Prostate gland (tissue), 2 donors: ENCODE results near the gene PGBD5. TPM values are rescaled to one million over a fixed set of nuclear protein-coding genes. Genes with fewer than 3 reads are reported as not detected.

Experiments used
- DNase-seq: peaks from one replicate; pipeline ENCODE4 v3.0.0-alpha.2; 2019; ENCODE audit warnings: low spot score
- H3K27ac ChIP-seq, 2 donors: fragments of 200-600 bp; sonication (generic); 2 replicates each; pipeline ENCODE4 v1.5.1; 2017 to 2019
- H3K27me3 ChIP-seq: fragments of 200-600 bp; sonication (generic); replicated peaks from 2 replicates; pipeline ENCODE4 v1.5.1; 2019; ENCODE audit not compliant: insufficient read depth
- H3K36me3 ChIP-seq, 2 donors: fragments of 200-600 bp; sonication (generic); 1 replicate in 1 of 2; 2 replicates in 1 of 2; pipeline versions ENCODE4 v1.5.1 to v1.8.1; 2017 to 2019
- H3K4me1 ChIP-seq: fragments of 200-600 bp; sonication (generic); replicated peaks from 2 replicates; pipeline ENCODE4 v1.5.1; 2019
- H3K4me3 ChIP-seq, 2 donors: fragments of 200-600 bp; sonication (generic); 2 replicates each; pipeline ENCODE4 v1.5.1; 2017 to 2019
- H3K9me3 ChIP-seq: fragments of 200-600 bp; sonication (generic); 2 replicates; pipeline ENCODE4 v1.5.1; 2017
- POLR2A ChIP-seq: fragments of 450-650 bp; IDR thresholded peaks from one replicate; pipeline ENCODE4 v1.6.1; 2016; ENCODE audit warnings: antibody characterized with exemption, mild to moderate bottlenecking
- POLR2AphosphoS5 ChIP-seq: sonication (generic); formaldehyde crosslinking; IDR thresholded peaks from one replicate; pipeline ENCODE4 v1.6.1; 2017; ENCODE audit warnings: antibody characterized with exemption
- WGBS: methylation state at CpG from one replicate; pipeline ENCODE4 v1.1.5; 2018; 5-methylcytosine and 5-hydroxymethylcytosine counted together
- intact Hi-C: fragments of 100-400 bp; cut with DNase I; formaldehyde crosslinking; loops from one replicate; pipeline ENCODE4 v1.14.2; 2022
- total RNA-seq, 2 donors: library from RNA; depleted of rRNA; stranded (reverse); fragments of >200 nt; gene quantifications; one replicate each; pipeline ENCODE4 v1.1.0, GENCODE V29; 2016
- TF ChIP-seq, protein P1 (sequence below), 4 experiments: fragments of 200-600 bp in 2 of 4; fragments of 450-650 bp in 2 of 4; sonication (generic) in 2 of 4; IDR thresholded peaks; 1 replicate in 3 of 4; 2 replicates in 1 of 4; pipeline ENCODE4 v1.5.1; 2016 to 2019; ENCODE audit warnings: antibody characterized with exemption in 4 of 4, mild to moderate bottlenecking in 2 of 4, moderate library complexity in 2 of 4

PGBD5 gene
- total RNA-seq, 2 donors from 2014 or later, result 0.55 to 8.8 TPM

DNA sequence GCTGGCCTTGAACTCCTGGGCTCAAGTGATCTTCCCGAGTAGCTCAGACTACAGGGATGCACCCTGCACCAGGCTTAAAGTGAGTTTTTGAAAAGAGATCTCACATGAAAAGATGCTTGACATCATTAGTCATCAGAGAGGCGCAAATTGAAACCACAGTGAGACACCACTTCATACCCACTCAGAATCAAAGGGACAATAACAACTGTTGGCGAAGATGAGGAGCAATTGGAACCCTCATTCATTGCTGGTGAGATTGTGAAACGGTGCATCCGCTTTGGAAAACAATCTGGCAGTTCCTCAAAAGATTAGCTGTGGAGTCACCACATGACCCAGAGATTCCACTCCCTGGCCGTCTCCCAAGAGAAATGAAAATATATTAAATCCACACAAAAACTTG is 122.3 kb downstream of the PGBD5 start:
- no peaks in the 10 kb centered on the region for H3K4me1 ChIP-seq
- no peak overlapping the region for H3K27ac ChIP-seq
- no peaks in the 10 kb centered on the region for H3K36me3 ChIP-seq
- TF ChIP-seq, protein P1, sequence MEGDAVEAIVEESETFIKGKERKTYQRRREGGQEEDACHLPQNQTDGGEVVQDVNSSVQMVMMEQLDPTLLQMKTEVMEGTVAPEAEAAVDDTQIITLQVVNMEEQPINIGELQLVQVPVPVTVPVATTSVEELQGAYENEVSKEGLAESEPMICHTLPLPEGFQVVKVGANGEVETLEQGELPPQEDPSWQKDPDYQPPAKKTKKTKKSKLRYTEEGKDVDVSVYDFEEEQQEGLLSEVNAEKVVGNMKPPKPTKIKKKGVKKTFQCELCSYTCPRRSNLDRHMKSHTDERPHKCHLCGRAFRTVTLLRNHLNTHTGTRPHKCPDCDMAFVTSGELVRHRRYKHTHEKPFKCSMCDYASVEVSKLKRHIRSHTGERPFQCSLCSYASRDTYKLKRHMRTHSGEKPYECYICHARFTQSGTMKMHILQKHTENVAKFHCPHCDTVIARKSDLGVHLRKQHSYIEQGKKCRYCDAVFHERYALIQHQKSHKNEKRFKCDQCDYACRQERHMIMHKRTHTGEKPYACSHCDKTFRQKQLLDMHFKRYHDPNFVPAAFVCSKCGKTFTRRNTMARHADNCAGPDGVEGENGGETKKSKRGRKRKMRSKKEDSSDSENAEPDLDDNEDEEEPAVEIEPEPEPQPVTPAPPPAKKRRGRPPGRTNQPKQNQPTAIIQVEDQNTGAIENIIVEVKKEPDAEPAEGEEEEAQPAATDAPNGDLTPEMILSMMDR (IDR thresholded peaks at IDR 0.05), result no peak
- TF ChIP-seq POLR2AphosphoS5, result no peak
- no peak for TF ChIP-seq POLR2A
- H3K4me3 ChIP-seq, result no peak overlapping the region
- no peaks in the 10 kb centered on the region for H3K9me3 ChIP-seq
- no peaks in the 10 kb centered on the region for H3K27me3 ChIP-seq
- no peak for DNase-seq
- WGBS, result 63% methylated on average over 6 of the region's 6 CpGs
- intact Hi-C loops, result loop anchor here (10.0 kb wide), 1 partner anchor 89 kb away; no protein-coding TSS in a partner anchor

DNA sequence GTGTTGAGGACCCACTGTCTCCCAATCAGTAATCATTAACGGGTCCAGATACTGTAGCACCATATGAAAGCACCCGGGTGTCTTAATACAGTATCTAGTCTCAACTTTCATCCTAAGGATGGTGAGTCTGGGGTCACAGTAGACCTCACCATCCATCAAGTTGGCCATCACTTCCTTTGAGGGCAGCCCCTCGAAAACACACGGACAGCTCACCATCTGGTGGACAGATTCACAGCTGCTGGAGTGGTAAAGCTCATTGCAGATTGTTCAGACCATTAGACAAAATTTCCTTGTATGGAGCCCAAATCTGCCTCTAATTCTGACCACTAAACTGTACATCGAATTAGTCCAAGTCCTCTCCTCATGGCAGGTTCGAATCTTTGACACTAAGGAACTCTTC is 123.1 kb downstream of the PGBD5 start:
- Histone ChIP-seq H3K27ac (no peak overlapping the region), H3K27me3 (no peaks in the 10 kb centered on the region), H3K9me3 (no peaks in the 10 kb centered on the region), H3K4me3 (no peak overlapping the region), H3K4me1 (no peaks in the 10 kb centered on the region), H3K36me3 (no peaks in the 10 kb centered on the region)
- intact Hi-C loops, result loop anchor here (10.0 kb wide), 1 partner anchor 88 kb away; no protein-coding TSS in a partner anchor
- no peak for DNase-seq
- TF ChIP-seq POLR2A (no peak), POLR2AphosphoS5 (no peak)
- TF ChIP-seq, protein P1 (IDR thresholded peaks at IDR 0.05), result no peak
- 90% methylated on average over 6 of the region's 6 CpGs for WGBS

GRCh38 chr1:230301822-230302221 is 124.3 kb downstream of the PGBD5 start:
- TF ChIP-seq POLR2A, result no peak
- no peak for TF ChIP-seq POLR2AphosphoS5
- TF ChIP-seq, protein P1 (IDR thresholded peaks at IDR 0.05), result no peak
- intact Hi-C loops, result loop anchor here (10.0 kb wide), 1 partner anchor 87 kb away; no protein-coding TSS in a partner anchor
- no peaks in the 10 kb centered on the region for H3K9me3 ChIP-seq
- WGBS, result 93% methylated on average over 6 of the region's 6 CpGs
- no peaks in the 10 kb centered on the region for H3K4me1 ChIP-seq
- no peaks in the 10 kb centered on the region for H3K36me3 ChIP-seq
- H3K4me3 ChIP-seq, result no peak overlapping the region
- no peaks in the 10 kb centered on the region for H3K27me3 ChIP-seq
- H3K27ac ChIP-seq, result no peak overlapping the region
- no peak for DNase-seq

- no peak overlapping the region for H3K4me3 ChIP-seq
- no peak for DNase-seq
- H3K4me1 ChIP-seq, result no peaks in the 10 kb centered on the region
- TF ChIP-seq POLR2AphosphoS5 (no peak), POLR2A (no peak)
- TF ChIP-seq, protein P1 (IDR thresholded peaks at IDR 0.05), result no peak
- no peaks in the 10 kb centered on the region for H3K27me3 ChIP-seq
- H3K27ac ChIP-seq, result no peak overlapping the region
- H3K9me3 ChIP-seq, result no peaks in the 10 kb centered on the region
- intact Hi-C loops, result loop anchor here (10.0 kb wide), 1 partner anchor 87 kb away; no protein-coding TSS in a partner anchor
- WGBS, result 91% methylated on average over 8 of the region's 8 CpGs
- H3K36me3 ChIP-seq, result no peaks in the 10 kb centered on the region
These were observed 124.8 kb downstream of the PGBD5 start for GRCh38 chr1:230301322-230301721.
